Lower leg skin (tissue), 3 donors: ENCODE measurements around the gene SYT2.

Source experiments
- CTCF ChIP-seq, 3 donors: fragments of 450-650 bp; IDR thresholded peaks; one replicate each; pipeline ENCODE4 v1.5.1; 2016; ENCODE audit warnings: antibody characterized with exemption in 3 of 3, mild to moderate bottlenecking in 3 of 3, moderate library complexity in 2 of 3
- POLR2A ChIP-seq, 2 donors: fragments of 450-650 bp; IDR thresholded peaks; one replicate each; pipeline ENCODE4 v1.6.1; 2016 to 2017; ENCODE audit warnings: antibody characterized with exemption in 2 of 2, mild to moderate bottlenecking in 1 of 2, moderate library complexity in 1 of 2

- no peak for TF ChIP-seq CTCF (IDR thresholded peaks at IDR 0.05)
- no peak for TF ChIP-seq POLR2A (IDR thresholded peaks at IDR 0.05)
Measured at GRCh38 chr1:202567738-202568137, 142.5 kb downstream of the SYT2 start.
